ENCODE measurements around the gene ASB8.

Gene ASB8, protein sequence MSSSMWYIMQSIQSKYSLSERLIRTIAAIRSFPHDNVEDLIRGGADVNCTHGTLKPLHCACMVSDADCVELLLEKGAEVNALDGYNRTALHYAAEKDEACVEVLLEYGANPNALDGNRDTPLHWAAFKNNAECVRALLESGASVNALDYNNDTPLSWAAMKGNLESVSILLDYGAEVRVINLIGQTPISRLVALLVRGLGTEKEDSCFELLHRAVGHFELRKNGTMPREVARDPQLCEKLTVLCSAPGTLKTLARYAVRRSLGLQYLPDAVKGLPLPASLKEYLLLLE

DNA sequence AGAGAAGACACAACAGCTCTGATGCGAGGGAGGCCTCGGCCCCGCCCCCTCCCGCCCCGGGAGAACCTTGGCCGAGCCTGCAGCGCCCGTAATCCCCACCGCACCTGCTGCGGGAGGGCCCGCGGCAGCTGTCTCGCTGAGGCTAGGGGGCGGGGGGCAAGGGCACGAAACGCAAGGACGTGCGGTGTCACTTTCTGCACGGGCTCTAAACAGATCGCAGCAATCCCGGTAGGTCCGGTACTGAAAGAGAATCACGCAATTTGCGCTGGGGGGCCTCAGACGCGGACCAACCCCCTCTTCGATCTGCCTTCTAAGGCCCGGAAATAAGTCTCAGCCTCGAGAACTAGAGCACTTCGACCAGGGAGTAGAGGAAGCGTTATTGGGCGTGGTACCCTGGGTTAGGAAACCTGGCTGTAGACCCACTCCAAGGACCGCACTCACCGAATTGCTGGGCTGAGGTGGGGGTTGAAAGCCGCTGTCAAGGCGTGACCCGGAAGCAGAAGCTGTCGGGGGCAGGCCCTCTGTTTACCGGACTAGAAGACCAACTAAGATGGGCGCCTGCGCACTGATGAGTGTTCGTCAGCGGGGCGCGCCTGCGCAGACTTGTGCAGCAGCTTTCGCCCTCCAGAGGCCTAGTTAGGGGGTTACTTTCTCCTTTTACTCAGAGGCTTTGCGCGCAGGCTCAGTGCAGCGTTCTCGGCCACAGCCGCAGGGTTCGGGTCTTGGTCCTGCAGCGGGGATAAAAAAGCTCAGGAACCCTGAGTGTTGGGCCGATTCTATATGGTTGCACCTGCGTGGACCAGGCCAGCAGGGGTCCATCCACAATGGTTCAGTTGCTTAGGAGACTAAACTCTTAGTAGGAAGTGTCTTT lies at the start of gene ASB8:
TSS of gene ASB8 (minus strand) at position 498 of the 871 bp plus-strand sequence. CDS start 4,019 bp downstream, outside the sequence.
- peak; percentile 99 for DNase-seq

DNA sequence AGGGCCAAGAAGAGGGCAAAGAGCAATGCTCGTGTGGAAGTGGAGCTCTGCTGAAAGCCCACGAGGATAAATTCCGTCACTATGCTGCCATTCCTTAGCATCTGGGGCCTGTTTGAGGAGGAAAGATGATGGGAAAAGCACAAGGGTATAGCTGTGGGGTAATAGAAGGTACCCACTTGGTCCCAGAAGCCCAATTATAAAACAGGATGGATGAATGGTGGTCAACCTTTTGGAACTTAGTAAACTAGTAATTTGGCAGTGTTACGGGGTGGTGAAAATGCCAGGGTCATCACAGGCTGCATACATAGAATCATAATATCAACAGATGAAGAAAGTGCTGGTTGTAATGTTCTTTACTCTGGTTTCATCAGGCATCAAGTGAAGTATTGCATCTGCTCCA lies 45.9 kb upstream of the ASB8 start, which contains the start of gene OR10AD1:
TSS of gene OR10AD1 (minus strand) at position 101 of the 400 bp plus-strand sequence. CDS start at position 101, 0 bp downstream.
- DNase-seq = no peak

DNA sequence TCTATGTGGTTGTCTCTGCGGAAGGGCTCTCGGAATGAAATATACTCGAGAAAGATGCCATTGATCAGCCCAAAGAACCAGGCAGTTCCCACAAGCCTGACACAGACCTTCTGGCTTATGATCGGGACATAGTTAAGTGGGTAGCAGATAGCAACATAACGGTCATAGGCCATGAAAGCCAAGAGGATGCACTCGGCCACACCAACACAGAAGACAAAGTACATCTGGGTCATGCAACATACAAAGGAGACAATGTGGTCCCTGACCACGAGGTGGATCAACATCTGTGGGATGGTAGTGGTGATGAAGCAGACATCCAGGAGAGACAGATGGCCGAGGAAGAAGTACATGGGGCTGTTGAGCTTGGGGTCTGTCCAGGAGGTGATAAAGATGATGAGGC lies 45.5 kb upstream of the ASB8 start:
- no peak for DNase-seq

DNA sequence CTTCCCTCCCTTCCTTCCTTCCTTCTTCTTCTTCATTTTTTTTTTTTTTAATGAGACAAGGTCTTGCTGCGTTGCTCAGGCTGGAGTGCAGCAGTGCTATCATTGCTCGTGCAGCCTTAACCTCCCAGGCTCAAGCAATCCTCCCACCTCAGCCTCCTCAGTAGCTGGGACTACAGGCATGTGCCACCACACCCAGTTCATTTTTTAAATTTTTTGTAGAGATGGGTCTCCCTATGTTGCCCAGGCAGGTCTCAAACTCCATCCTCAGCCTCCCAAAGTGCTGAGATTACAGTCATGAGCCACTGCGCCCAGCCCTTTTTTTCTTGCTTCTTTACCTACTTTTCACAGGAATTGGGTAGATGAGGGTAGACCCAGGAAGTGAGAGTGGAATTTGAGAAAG lies 44.2 kb upstream of the ASB8 start:
- no peak for DNase-seq

DNA sequence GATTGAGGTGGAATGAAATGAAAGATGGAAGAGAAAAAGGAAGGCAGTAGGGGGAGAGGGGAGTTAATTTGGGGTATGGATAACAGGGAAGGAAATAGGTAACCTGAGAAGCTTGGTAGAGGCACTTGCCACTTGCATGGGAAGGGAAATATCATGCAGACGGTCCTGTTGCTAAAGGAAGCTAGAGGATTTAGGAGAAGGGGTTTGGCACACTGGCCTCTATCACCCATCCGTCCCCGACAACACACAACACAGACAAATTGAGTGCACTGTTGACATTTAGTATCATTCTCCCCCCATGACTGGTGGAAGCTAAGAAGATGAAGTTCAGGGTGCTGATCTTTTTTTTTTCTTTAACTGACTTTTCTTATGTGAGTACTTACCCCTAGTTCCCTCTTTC lies 43.8 kb upstream of the ASB8 start:
- DNase-seq = no peak

DNA sequence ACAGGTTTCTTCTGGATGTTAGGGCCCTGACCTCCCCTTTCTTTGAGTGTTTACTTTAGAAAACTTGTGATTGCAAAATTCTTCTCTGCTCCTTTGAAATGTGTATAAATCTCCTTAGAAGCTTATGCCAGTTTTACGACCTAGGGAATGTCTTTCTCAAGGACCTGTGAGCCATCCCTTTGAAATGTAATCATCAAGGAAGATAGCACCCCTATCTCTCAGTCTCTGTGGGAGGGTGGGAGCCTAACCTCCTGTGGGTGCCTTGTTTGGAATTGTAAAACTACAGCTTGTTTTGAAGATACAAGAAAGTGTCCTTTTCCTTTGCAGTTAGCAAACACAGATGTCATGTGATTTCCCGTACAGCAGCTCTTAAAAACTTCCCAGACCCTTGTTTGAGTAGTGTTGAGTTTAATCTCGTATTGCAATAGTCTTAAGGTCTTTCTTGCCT lies 42.5 kb upstream of the ASB8 start:
- no peak for DNase-seq

DNA sequence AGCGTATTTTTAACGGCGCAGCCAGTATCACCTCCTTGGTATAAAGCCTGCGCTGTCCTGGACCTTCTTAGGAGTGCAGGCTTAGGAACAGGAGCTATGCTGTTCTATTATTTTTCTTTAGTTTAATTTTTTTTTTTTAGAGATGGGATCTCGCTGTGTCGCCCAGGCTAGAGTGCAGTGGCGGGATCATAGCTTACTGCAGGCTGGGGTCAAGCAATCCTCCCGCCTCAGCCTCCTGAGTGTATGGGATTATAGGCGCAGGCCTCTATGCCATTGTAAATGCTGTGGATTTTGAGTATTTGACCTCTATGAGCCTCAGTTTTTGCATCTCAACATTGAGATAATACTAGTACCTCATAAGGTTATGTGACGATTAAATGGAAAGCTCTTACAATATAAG lies 41.7 kb upstream of the ASB8 start:
- no peak for DNase-seq

DNA sequence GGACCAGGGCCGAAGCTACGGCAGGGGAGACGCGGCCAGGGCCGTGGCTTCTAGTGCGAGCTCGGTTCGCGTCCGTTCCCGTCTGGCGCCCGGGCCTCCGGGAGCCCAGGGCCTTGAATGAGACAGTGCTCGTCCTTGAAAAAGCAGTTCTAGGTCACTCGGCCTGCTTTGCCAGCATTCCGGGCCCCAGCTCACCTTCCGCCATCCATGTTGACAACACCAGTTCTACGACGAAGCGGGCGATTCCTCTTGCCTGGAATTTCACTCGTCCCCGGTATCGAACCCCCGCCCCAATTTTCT lies 41.3 kb upstream of the ASB8 start:
- DNase-seq = peak; percentile 34

DNA sequence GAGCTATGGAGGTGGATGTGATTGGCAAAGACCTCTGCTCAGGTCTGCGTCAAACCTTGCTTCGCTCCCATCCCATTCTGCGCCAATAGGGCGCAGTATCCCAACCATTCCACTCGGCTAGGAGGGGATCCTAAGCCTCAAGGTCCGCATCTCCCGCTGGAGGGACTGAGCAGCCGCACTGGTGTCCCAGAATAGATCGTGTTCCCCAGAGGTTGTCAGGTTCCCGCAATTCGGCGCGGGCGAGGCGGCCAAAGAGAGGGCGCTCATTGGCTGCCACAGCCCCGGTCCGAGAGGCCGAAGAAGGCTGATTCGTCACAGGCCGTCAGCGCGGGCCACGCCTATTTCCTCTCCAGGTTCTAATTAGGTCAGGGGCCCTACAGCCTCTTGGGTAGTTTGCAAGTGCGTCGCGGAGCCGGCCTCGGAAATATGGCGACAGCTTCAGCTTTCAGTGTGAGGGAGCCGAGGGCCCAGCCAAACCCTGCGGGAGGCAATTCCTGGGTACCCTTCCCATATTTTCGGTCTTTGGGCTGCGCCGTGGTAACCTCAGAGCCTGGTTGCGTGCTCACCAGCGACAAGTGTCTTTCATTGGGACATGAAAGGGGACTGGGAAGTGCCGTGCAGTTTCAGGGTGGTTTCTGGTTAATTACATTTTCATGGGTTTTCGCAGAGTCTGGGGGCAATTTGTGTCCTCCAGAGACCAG lies 40.8 kb upstream of the ASB8 start:
- peak; percentile 89 for DNase-seq

DNA sequence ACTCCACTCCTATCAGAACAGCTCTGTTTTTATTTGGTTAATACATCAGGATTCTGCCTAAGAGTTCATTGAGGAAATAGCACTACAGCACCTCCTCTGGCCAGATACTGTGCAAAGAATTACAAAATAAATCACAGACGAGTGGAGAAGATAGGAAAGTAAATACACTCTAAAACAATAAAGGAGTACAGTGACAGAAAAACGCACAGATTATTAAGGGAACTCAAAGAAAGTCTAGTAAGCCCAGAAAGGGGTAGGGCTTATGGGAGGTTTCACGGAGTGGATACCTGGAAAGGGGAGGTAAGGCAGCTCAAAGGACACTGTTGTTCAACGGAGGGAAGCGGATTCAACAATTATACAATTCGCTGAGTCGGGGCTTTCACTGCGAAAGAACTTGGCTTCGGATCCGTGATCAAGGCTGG lies 40.2 kb upstream of the ASB8 start:
- DNase-seq = no peak

DNA sequence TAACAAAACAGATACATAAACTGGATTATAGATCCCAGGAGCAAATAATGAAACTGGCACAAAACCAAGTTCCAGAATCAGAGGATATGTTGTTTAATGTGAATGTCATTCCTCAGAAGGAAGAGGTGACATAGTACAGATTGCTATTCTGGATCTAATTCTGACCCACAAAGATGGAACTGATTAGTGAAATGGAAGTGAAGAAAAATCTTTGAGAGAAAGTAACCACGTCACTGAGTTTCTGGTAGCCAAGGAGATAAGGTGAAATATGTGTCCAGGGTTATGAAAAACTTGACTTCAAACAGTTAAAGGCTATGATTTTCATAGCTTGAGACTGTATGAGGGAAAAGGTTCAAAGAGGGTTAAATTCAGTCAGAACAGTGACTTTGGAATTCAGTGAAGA lies 37.5 kb upstream of the ASB8 start:
- no peak for DNase-seq

DNA sequence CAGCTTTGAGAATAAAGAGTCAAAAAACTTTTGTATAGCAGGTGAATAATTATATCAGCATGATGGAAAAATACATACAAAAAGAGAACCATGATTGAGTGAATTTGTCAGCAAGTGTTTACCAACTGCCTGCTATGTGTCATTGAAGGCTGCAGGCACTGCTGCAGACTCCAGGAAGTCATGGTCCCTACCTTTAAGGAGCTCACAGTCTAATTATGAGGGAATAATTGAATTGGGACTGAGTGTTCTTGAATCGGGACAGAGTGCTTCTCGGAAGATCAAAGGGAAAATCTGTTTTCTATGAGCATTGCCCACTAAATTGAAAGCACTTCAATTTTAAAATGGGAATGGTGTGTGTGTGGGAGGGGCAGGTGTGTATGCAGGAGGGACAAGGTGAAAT lies 36.3 kb upstream of the ASB8 start:
- no peak for DNase-seq

DNA sequence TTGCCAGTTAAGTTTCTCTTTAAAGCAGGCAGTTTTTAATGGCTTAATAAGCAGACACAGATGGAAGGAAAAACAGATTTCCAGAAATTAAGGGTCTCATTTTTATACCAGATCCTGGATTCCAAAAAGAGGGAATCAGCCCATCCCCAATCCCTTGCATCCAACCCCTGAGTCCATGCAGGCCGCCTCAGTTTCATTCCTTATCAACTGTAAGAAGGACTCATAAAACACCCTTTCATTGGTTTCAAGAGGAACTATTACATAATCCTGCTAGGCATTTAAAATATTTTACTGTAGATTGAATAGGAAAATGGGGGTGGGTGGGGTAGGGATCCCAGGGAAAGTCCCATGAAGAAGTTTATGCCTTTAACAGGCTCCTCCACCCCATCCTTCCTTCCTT lies 35.5 kb upstream of the ASB8 start:
- DNase-seq = no peak

DNA sequence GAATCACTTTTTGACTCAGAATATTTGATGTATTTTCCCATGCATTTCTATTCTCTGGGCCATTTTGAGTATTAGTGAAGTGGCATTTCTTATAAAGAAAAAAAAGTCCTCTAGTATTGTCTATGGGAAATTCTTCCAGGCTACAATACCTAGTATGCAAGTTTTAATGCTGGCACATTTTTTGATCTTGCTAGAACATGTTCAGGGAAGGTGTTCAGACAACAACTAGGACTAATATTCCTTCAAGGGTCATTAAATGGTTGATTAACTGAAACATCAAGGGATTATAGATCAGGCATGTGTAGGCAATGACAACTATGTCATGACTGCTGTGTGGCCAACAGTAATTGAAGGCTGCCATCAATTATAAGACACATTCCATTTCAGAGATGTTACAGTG lies 33.8 kb upstream of the ASB8 start:
- DNase-seq = no peak

DNA sequence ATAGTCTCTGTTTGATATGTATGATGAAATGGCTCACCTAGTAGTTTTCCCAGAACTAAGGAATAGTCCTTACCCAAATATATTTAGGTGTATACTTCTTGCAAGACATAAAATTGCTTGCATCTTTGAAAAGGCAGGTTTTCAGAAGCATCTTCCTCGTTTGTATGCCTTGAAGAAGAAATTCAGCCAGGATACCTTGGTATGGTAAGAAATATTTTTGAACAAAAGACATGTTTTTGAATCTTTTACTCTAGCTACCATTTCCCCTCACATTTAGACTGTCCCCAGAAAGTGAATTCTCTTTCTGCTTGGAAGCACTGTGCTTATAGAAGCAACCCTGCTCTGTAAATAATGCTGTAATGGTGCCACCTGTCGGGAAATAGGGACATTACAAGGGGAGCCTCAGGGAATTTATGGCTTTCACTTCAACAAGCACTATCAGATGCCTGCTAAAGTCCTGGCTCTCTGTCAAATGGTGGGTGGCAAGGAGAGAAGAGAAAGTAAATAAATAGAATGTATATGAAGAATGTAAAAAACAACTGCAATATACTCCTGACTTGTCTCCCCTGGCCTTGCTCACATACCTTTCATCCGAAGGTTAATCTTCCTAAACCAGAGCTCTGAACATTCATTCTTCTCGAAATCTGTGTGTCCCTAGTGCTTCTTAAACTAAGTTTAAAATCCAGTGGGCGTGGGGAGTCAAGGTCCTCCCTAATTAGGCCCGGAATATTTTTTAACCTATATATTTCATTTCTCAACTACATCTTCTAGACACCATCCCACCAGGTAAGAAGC lies 32.2 kb upstream of the ASB8 start:
- peak; percentile 63 for DNase-seq

DNA sequence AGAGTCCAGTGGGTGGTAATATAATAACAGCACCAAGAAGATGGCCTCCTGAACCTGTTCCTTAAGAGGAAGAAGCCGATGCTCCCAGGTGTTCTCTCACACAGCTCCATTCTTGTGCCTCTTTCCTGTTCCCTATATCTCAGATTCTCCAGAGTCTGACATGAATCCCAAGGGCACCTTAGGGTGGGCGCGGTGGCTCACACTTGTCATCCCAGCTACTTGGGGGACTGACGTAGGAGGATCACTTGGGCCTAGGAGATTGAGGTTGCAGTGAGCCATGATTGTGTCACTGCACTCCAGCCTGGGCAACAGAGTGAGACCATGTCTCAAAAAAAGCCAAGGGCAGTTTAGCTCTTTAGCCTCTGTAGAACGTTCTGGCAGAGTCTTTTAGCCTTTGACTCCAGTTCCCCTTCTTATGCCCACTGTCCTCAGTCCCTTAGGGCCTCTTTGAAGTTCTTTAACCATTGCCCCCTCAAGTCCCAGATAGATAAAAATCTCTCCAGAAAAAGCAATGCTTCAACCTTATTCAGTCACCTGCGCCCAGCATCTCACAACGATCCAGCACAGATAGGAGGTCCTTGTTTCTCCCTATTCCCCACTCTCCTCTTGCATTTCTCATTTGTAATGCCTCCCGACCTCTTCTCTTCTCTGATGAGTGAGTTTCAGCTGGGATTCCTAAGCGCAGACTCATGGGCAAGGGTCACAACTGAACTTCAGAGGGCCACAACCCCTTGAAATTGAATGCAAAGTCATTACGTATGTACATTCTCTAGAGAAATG lies 30.8 kb upstream of the ASB8 start:
- no peak for DNase-seq

DNA sequence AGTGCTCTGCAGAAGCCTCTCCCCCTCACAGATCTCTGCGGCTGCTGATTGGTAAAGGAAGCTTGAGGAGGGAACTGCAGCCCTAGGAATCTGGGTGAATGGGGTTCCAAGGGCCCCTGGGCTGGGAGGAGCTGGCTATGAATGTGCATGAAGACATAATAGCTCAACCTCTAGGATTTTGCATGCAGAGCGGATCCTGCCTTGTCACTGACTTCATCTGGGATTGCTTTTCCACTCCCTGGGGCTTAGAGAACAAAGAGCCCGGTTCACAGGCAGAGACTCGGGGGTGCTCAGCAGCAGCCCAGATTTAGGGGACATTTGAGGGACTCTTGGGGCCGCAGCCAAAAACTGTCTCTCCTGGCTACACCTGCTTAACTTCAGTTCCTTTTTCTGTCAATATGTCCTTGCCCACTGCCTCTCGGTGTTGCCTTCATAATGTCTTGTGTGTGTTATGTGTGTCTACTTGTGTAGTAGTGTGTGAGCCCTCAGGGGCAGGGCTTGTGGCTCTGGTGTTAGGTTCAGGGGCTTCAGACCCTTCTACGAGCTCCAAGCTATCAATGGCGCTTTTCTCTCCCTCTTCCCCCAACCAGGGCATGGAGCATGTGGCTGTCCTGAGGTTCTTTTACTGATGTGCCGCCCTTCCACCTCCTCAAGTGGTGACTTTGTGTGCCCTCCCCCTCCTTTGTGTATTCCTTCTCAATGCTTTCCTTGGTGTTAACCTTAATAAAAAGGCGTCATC lies 28.0 kb upstream of the ASB8 start:
- DNase-seq = no peak

DNA sequence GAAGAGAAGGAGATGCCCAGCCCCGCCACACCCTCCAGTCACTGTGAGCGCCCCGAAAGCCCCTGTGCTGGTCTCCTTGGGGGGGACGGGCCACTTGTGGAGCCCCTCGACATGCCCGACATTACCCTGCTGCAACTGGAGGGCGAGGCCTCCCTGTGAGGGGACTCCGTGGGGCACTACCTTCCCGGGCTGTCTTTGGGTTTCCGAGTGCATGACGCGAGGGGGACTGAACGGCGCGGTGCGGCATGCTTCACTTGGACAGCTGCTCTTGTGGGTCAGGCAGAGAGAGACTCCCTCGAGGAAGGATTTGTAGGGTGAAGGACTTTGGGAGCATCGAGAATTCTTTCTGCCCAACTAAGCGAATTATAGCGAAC lies 27.2 kb upstream of the ASB8 start:
- DNase-seq = no peak

DNA sequence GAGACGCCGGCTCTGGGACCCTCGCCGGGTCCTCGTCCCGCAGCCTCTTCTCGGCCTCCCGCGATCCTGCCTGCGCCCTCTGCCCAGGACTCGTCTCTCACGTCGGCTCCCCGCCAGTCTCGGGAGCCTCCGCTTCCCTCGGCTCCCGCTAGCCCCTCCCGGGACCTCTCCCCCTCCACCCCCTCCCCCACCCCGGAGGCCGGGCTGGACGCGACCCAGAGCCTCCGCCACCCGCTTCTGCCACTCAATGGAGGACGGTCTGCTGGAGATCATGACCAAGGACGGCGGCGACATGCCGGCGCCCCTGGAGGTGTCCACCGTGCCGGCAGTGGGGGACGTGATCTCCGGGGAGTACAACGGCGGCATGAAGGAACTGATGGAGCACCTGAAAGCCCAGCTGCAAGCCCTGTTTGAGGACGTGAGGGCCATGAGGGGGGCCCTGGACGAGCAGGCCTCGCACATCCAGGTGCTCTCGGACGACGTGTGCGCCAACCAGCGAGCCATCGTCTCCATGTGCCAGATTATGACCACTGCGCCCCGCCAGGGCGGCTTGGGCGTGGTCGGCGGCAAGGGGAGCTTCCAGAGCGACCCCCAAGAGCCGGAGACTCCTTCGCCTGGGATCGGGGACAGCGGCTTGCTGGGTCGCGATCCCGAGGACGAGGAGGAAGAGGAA lies 26.7 kb upstream of the ASB8 start:
- DNase-seq = peak; percentile 11

DNA sequence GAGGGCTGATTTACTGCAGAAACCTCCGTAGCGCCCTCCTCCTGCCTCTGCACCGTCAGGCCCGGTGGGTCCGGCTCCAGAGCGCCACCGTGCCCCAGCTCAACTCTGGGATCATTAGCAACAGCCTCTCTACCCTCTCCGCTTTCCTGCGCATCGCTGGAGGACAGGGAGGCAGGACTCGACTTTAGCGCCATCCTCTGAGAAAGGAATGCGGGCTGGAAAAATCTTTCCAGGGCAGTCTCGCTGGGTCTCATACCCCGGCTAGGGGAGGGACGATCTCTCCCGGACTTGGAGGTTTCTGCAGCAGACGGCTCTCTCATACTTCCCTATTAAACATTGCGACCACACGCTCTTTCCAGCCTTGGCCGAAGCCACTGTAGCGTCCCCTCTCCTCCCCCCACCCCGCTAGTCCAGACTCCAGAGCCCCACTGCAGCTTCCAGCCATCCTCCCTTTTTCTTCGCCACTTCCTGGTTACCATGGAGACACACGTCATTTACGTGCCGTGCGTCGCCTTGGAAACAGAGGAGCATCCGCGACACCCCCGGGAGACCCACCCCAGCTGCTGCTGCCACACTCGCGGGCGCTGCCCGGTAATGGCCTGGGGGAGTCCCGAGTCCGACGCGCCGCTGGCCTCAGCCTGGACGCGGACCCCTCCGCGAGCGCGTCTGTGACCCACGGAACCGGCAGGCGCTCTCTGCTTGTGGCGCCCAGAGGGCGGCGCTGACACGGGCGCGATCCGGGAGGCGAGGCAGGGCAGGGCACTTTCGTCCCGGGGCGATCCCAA lies 26.0 kb upstream of the ASB8 start, which contains the start of gene CCDC184:
TSS of gene CCDC184 (plus strand) at position 554 of the 785 bp plus-strand sequence. CDS start 479 bp downstream, outside the sequence.
- peak; percentile 67 for DNase-seq
